HEK293 (cell line): ENCODE data around the gene CRYBG1.

Experiments
- CTCF ChIP-seq: fragments of 450-650 bp; formaldehyde crosslinking; IDR thresholded peaks from 2 replicates; pipeline ENCODE4 v1.5.1; 2016; ENCODE audit warnings: missing biosample characterization, missing genetic modification characterization
- HOXA7 ChIP-seq: sonication (generic); formaldehyde crosslinking; IDR thresholded peaks from 2 replicates; pipeline ENCODE4 v1.8.1; 2022; ENCODE audit warnings: missing genetic modification reagents, borderline replicate concordance
- YY1 ChIP-seq: fragments of 450-650 bp; formaldehyde crosslinking; IDR thresholded peaks from 2 replicates; pipeline ENCODE4 v1.5.1; 2018; ENCODE audit warnings: missing biosample characterization, missing genetic modification characterization
- ZBTB26 ChIP-seq: fragments of 450-650 bp; formaldehyde crosslinking; optimal IDR thresholded peaks from 2 replicates; pipeline ENCODE3; 2016; ENCODE audit warnings: missing biosample characterization, mild to moderate bottlenecking, missing genetic modification characterization
- ZNF501 ChIP-seq: fragments of 450-650 bp; formaldehyde crosslinking; IDR thresholded peaks from 2 replicates; pipeline ENCODE4 v1.5.1; 2016; ENCODE audit warnings: missing biosample characterization, missing genetic modification characterization
- ZNF530 ChIP-seq: fragments of 450-650 bp; formaldehyde crosslinking; IDR thresholded peaks from 2 replicates; pipeline ENCODE4 v1.5.1; 2016; ENCODE audit warnings: low read depth, missing biosample characterization, missing genetic modification characterization
- ZNF707 ChIP-seq: fragments of 450-650 bp; formaldehyde crosslinking; IDR thresholded peaks from 2 replicates; pipeline ENCODE4 v1.5.1; 2016; ENCODE audit warnings: missing biosample characterization, missing genetic modification characterization

- no peak for TF ChIP-seq CTCF (tag by site-specific recombination)
- no peak for TF ChIP-seq ZNF530 (tag by site-specific recombination)
- TF ChIP-seq ZBTB26 (tag by site-specific recombination): no peak
- no peak for TF ChIP-seq ZNF501 (tag by site-specific recombination)
- TF ChIP-seq ZNF707 (tag by site-specific recombination): no peak
- no peak for TF ChIP-seq YY1 (tag by site-specific recombination)
- TF ChIP-seq HOXA7 (CRISPR knock-in tag): no peak
Observed at GRCh38 chr6:106581468-106581867, 221.0 kb downstream of the CRYBG1 start.
